A549 (cell line): ENCODE data around the gene SLCO2A1.

Source experiments
- CEBPB ChIP-seq, 2 experiments: fragments of >200 bp in 1 of 2; sonication (Bioruptor Twin) in 1 of 2; formaldehyde crosslinking in 1 of 2; IDR thresholded peaks; 2 replicates each; pipeline ENCODE4 v1.6.1; 2012 to 2016
- CTCF ChIP-seq: fragments of >200 bp; sonication (Bioruptor Twin); formaldehyde crosslinking; IDR thresholded peaks from 3 replicates; pipeline ENCODE4 v1.5.1; 2016
- HDAC2 ChIP-seq: fragments of 200-600 bp; sonication (generic); IDR thresholded peaks from 2 replicates; pipeline ENCODE4 v1.6.1; 2016
- HEYL ChIP-seq: fragments of 250-450 bp; sonication (Bioruptor Pico); IDR thresholded peaks from 2 replicates; pipeline ENCODE4 v1.8.0; 2021; ENCODE audit warnings: mild to moderate bottlenecking, moderate library complexity
- HOXA7 ChIP-seq: fragments of 250-450 bp; sonication (Bioruptor Pico); IDR thresholded peaks from 2 replicates; pipeline ENCODE4 v1.5.0; 2020; ENCODE audit warnings: mild to moderate bottlenecking, moderate library complexity
- JUNB ChIP-seq: fragments of >200 bp; sonication (Bioruptor Twin); formaldehyde crosslinking; IDR thresholded peaks from 2 replicates; pipeline ENCODE4 v1.6.1; 2016
- PBX3 ChIP-seq: IDR thresholded peaks from 2 replicates; pipeline ENCODE4 v1.6.1; 2012
- PHF8 ChIP-seq: fragments of 200-600 bp; sonication (generic); IDR thresholded peaks from 2 replicates; pipeline ENCODE4 v1.6.1; 2016; ENCODE audit warnings: low read depth, mild to moderate bottlenecking, antibody characterized with exemption, moderate library complexity, borderline replicate concordance
- POLR2A ChIP-seq: IDR thresholded peaks from 2 replicates; pipeline ENCODE4 v1.6.1; 2012; ENCODE audit warnings: mild to moderate bottlenecking, low read length
- RAD21 ChIP-seq, 2 experiments: fragments of >200 bp in 1 of 2; sonication (Bioruptor Twin) in 1 of 2; formaldehyde crosslinking in 1 of 2; IDR thresholded peaks in 1 of 2; conservative IDR thresholded peaks in 1 of 2; 2 replicates in 1 of 2; 3 replicates in 1 of 2; pipeline ENCODE4 v1.6.1; 2012 to 2018; ENCODE audit warnings: inconsistent platforms in 1 of 2
- RCOR1 ChIP-seq: fragments of 150-350 bp; IDR thresholded peaks from 2 replicates; pipeline ENCODE4 v1.6.1; 2014; ENCODE audit warnings: antibody characterized with exemption, low read length, low read depth
- ZFP36 ChIP-seq: fragments of 450-650 bp; IDR thresholded peaks from 2 replicates; pipeline ENCODE4 v1.6.1; 2014; ENCODE audit warnings: borderline replicate concordance; ENCODE audit not compliant: partially characterized antibody

- no peak for TF ChIP-seq CTCF
- TF ChIP-seq ZFP36 = no peak
- no peak for TF ChIP-seq PHF8
- TF ChIP-seq HOXA7 (CRISPR knock-in tag) = no peak
- TF ChIP-seq CEBPB (IDR thresholded peaks at IDR 0.05) = no peak
- TF ChIP-seq PBX3 = no peak
- TF ChIP-seq RCOR1 = no peak
- TF ChIP-seq RAD21 (conservative IDR thresholded peaks at IDR 0.05 in 1 of 2, IDR thresholded peaks at IDR 0.05 in 1 of 2) = no peak
- TF ChIP-seq HDAC2 = no peak
- TF ChIP-seq JUNB = no peak
- TF ChIP-seq POLR2A = no peak
- TF ChIP-seq HEYL (CRISPR knock-in tag) = no peak
Measured at GRCh38 chr3:134040066-134040465, 10.3 kb upstream of the SLCO2A1 start.
